ENCODE results near the gene PRXL2C.
"Not testable (repeated sequence)": the region's sequence is repeated elsewhere in the genome, so short reads cannot be mapped to it uniquely, and the experiment has no call there.

Gene PRXL2C

GRCh38 chr9:96651626-96652025 is 3.5 kb downstream of the PRXL2C start:
- DNase-seq (ENCODE audit: insufficient read length, low spot score) (no peak), FAIRE-seq (no peak)

DNA sequence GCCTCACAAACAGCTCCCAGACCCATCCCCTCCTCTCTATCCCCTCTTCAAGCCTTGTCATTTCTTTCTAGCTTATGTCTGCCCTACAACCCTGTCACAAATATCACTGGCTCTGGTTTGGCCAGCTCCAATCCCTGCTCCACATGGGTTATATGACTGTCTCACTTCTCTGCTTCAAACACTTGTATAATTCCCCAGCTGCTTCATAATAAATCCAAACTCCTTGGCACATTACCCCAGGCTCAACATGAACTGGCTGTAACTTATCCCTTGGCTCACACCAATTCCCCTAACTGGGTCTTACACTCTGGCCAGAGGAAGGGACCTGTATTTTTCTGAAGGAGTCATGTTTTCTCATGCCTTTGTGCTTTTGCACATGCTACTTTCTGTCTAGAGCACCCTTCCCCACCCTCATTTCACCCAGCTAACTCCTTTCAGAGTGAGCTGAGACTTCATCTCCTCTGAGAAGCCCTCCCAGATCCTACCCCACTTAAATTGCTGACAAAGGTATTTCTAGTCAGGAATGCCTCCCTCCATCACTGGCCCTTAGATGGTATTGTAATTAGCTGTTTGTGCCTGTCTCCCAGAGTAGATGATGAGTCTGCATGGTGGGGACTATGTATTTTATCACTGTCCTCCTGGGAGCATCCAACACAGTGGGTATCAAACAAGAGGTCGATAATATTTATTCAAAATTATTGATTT is 5.3 kb downstream of the PRXL2C start:
- no peak for FAIRE-seq
- DNase-seq (ENCODE audit: insufficient read length, low spot score), result no peak

DNA sequence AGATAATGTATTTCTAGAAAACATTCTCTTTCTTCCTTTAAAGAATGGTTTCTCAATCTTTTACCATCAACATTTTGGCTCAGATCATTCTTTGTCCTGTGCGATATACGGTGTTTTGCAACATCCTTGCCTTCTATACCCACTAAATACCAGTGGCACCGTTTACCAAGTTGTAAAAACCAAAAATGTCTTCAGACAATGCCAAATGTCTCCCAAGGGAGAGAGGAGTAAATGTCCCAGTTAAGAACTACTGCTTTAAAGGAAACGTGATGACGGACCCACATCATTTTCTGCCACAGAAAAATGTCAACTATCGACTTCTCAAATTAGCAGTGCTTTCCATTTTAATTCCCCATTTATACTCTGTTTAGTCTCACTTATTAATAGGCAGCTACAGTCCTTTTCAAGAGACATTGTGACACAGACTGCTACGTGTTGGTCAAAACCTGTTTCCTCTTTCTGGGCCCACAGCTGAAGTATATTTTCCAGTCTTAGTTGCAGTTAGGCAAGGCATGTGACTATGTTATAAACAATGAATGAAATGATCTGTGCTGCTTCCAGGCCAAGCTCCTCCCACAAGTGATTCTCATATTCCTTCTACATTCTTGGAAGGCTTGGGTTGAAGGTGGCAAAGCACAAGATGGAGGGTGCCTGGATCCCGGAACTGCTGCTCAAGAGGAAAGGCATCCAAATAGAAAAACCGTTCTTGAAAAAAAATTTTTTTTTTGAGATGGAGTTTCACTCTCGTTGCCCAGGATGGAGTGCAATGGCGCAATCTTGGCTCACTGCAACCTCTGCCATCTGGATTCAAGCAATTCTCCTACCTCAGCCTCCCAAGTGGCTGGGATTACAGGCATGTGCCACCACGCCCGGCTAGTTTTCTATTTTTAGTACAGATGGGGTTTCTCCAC is 8.8 kb downstream of the PRXL2C start:
- FAIRE-seq (no peak), DNase-seq (ENCODE audit: insufficient read length, low spot score) (no peak)

- DNase-seq (ENCODE audit: insufficient read length, low spot score) (no peak), FAIRE-seq (no peak)
Observed at GRCh38 chr9:96644137-96644536, 11.0 kb downstream of the PRXL2C start.

DNA sequence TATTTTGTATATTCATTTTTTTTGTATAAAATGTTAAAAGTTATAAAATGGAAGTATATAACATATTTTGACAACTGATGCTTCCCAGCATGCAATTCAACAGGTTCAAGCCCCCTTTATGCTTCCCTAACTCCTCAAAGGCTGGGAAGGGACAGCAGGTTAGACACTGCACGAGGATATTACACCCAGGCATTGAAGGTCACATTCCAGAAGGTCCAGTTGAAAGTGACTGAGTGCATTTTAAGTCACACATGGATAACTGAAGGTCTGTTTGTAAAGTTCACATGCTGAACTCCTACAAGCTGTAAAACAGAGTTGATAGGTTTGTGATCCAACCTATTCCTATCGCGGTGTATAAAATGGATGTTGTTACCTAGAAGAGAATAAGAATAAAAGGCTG is 13.6 kb downstream of the PRXL2C start:
- DNase-seq (ENCODE audit: insufficient read length, low spot score) (no peak), FAIRE-seq (no peak)

GRCh38 chr9:96638606-96639364 is 16.3 kb downstream of the PRXL2C start:
- no peak for FAIRE-seq

DNA sequence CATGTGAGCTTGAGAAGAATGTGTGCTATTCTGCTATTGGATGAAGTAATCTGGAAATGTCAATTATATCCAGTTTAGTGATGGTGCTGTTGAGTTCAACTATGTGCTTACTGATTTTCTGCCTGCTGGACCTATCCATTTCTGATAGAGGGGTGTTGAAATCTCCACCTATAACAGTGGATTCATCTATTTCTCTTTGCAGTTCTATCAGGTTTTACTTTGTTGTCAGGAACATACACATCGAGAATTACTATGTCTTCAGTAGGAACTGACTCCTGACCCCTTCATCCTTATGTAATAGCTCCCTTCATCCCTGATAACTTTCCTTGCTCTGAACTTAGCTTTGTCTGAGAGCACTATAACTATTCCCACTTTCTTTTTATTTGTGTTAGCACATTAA is 18.7 kb downstream of the PRXL2C start:
- FAIRE-seq (no peak), DNase-seq (ENCODE audit: insufficient read length, low spot score) (no peak)

More at GRCh38 chr9:96638606-96639364, 16.3 kb downstream of the PRXL2C start:
- no peak for DNase-seq (ENCODE audit: insufficient read length, low spot score)

GRCh38 chr9:96633579-96633978 is 21.5 kb downstream of the PRXL2C start:
- DNase-seq (ENCODE audit: insufficient read length, low spot score); FAIRE-seq: not testable (repeated sequence)

GRCh38 chr9:96626912-96627311 is 28.2 kb downstream of the PRXL2C start:
- FAIRE-seq (no peak), DNase-seq (ENCODE audit: insufficient read length, low spot score) (no peak)

- DNase-seq (ENCODE audit: insufficient read length, low spot score), result no peak
- no peak for FAIRE-seq
Observed at GRCh38 chr9:96621618-96622017, 33.5 kb downstream of the PRXL2C start.

- DNase-seq (ENCODE audit: insufficient read length, low spot score) (no peak), FAIRE-seq (no peak)
Observed at GRCh38 chr9:96620832-96621269, 34.3 kb downstream of the PRXL2C start.

GRCh38 chr9:96620181-96620514 is 35.0 kb downstream of the PRXL2C start:
- no peak for DNase-seq (ENCODE audit: insufficient read length, low spot score)
- no peak for FAIRE-seq

DNA sequence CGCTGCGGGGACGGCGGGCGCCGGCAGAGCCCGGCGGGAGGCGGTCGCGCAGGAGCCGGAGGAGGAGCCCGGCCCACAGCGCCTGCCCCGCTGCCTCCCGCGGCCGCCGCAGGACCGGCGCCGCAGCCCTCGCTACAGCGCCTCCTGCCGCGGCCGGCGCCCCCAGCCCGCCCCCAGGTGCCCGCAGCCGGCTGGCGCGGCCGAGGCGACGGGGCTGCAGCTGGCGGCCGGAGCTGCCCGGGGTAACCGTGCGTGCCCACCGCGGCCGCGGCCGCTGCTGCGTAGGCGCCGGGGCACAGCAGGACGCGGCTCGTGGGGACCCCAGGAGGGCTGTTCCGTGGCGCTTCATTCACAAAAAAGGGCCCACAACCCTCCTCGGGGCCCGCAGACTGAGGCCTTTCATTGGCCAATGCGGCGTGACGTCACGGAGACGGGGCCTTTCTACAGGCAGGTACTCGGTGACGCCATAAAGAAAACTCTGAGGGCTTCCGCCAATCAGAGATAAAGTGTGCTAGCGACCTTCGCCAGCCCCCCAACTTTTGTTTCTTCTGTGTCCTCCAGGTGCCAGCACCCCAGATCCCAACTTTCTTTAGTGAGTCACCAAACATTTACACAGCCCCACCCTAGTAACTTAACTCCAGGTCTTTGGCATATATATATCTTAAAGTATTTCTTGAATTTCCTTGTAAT is 35.5 kb downstream of the PRXL2C start, which contains the start of gene CDC14B:
CDC14B (minus strand) TSS at position 353 of the 690 bp plus-strand sequence. CDS start 465 bp downstream, outside the sequence.
- DNase-seq (ENCODE audit: insufficient read length, low spot score) (peak; percentile 64), FAIRE-seq (peak; percentile 4)

DNA sequence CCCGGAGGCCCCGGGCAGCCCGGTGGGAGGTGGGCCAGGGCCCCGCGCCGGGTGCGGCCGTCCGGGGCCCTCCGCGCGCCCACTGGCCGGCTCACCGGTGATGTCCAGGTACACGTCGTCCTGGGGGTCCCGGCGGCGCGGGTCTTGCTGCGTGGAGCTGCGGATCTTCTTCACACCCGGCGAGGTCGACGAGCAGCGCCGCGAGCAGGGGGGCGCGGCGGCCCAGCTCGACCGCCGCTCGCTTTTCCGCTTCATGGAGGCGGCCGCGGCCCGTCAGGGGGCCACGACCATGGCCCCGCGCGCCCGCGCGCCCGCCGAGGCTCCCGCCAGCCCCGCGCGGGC is 36.0 kb downstream of the PRXL2C start:
- DNase-seq (ENCODE audit: insufficient read length, low spot score) (no peak), FAIRE-seq (no peak)

DNA sequence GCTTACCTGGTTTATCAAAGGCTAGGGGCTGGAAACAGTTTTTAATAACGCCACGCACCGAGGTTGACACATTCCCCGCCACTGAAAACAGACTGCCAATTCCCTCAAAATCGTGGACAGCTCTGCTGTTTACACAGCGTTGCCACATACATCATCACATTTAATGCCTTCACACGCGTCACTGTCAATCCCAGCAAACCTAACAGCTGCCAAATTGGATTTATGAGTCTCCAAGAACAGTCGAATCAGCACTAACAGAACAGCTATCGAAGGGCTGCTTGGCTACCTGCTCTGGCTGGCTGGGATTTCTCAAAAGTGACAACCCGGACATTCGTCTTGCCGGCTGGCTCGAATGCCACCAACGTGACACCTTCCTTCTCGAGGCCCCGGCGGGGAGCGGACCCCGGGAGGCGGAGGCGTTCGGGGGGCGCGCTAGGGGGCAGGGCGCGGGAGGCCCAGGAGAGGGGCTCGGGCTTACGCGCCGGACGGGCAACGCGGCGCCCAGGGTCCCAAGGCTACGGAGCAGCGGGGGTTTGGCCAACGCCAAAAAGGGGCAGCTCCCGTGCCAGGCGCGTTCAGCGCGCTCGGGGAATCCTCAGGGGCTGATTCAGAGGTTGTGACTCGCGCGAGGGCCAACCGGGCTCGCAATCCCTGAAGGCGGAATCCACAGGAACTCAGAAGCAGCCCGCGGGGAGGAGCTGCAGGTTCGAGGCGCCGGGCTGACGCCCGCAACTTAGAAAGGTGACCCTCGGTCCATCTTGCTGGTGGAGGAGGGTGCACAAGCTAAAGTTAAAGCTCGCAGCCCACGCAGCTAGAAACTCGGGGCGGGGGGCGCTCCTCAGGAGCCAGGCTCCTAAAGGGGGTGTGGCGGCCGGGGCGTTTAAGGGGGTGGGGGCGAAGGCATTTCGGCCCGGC is 36.7 kb downstream of the PRXL2C start:
- DNase-seq (ENCODE audit: insufficient read length, low spot score) (no peak), FAIRE-seq (no peak)

DNA sequence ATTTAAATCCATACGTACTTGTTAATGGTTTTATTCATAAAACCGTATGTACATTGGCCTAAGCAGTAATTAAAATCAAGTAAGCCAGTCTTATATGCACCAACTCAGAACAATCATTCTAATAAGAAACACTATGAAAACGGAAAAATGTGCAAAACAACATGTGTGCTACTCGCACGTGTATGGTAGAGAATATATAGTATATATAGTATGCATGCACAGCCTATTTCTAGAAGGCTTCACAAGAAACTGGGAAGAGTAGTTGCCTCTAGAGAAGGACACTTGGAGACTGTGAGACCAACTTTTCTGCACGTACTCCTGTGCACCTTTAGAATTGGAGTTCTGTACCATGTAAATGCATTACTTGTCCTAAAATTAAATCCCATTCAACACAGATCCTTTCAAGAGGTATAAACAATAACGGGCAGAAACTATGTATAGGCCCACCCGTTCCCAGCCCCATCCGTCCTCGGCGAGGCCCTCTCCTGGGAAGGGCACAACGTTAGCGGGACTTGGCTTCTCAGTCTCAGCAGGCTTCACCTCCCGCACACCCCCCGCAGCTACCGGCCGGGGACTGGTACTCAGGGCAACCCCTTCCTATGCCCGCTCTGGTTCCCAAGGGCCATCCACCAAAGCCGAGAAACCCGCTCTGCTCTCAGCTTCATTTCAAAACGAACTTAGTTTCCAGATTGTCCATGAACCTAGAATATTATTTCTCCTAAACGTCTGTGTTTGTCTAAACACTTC is 37.5 kb downstream of the PRXL2C start:
- no peak for FAIRE-seq
- DNase-seq (ENCODE audit: insufficient read length, low spot score), result no peak

GRCh38 chr9:96616817-96617438 is 38.2 kb downstream of the PRXL2C start:
- FAIRE-seq, result no peak
- no peak for DNase-seq (ENCODE audit: insufficient read length, low spot score)

- no peak for DNase-seq (ENCODE audit: insufficient read length, low spot score)
- FAIRE-seq, result no peak
Observed at GRCh38 chr9:96615411-96615810, 39.7 kb downstream of the PRXL2C start.

Data from GM19239 (cell line).